ENCODE results near the gene LRRC58.

- TF ChIP-seq POLR2A (IDR thresholded peaks at IDR 0.05; ENCODE audit: low read depth) = no peak
- TF ChIP-seq, protein P1, sequence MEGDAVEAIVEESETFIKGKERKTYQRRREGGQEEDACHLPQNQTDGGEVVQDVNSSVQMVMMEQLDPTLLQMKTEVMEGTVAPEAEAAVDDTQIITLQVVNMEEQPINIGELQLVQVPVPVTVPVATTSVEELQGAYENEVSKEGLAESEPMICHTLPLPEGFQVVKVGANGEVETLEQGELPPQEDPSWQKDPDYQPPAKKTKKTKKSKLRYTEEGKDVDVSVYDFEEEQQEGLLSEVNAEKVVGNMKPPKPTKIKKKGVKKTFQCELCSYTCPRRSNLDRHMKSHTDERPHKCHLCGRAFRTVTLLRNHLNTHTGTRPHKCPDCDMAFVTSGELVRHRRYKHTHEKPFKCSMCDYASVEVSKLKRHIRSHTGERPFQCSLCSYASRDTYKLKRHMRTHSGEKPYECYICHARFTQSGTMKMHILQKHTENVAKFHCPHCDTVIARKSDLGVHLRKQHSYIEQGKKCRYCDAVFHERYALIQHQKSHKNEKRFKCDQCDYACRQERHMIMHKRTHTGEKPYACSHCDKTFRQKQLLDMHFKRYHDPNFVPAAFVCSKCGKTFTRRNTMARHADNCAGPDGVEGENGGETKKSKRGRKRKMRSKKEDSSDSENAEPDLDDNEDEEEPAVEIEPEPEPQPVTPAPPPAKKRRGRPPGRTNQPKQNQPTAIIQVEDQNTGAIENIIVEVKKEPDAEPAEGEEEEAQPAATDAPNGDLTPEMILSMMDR (IDR thresholded peaks at IDR 0.05) = no peak
Measured at GRCh38 chr3:120349855-120350125, 636 bp upstream of the LRRC58 start.

All from esophagus muscularis mucosa (tissue), 3 donors.